HG02884 (cell line): ENCODE results near the gene PLD4.
"Not testable (repeated sequence)": the region's sequence is repeated elsewhere in the genome, so short reads cannot be mapped to it uniquely, and the experiment has no call there.

Experiments used
- ATAC-seq: cut with Tn5 transposase; IDR thresholded peaks from one replicate; pipeline ENCODE4 v1.9.1; 2021; ENCODE audit warnings: mild to moderate bottlenecking, moderate library complexity; ENCODE audit not compliant: unreplicated experiment

The PLD4 gene

GRCh38 chr14:104898195-104898558 lies 26.5 kb upstream of the PLD4 start:
- ATAC-seq = no peak

- no peak for ATAC-seq
These were observed 25.7 kb upstream of the PLD4 start for GRCh38 chr14:104898870-104899510.

GRCh38 chr14:104899781-104900180 lies 24.9 kb upstream of the PLD4 start:
- ATAC-seq = no peak

- ATAC-seq = no peak
These were observed 23.8 kb upstream of the PLD4 start for GRCh38 chr14:104900639-104901512.

GRCh38 chr14:104903990-104904389 lies 20.7 kb upstream of the PLD4 start:
- ATAC-seq = no peak

- not testable (repeated sequence) for ATAC-seq
These were observed 19.8 kb upstream of the PLD4 start for GRCh38 chr14:104904650-104905578.

GRCh38 chr14:104905579-104905933 lies 19.1 kb upstream of the PLD4 start:
- not testable (repeated sequence) for ATAC-seq

- ATAC-seq = no peak
These were observed 16.4 kb upstream of the PLD4 start for GRCh38 chr14:104908303-104908702.

- ATAC-seq = no peak
These were observed 12.6 kb upstream of the PLD4 start for GRCh38 chr14:104912053-104912452.

- no peak for ATAC-seq
These were observed 11.2 kb upstream of the PLD4 start for GRCh38 chr14:104913435-104913834.

- ATAC-seq = no peak
These were observed 7.6 kb upstream of the PLD4 start for GRCh38 chr14:104917116-104917515.

- ATAC-seq = no peak
These were observed 6.7 kb upstream of the PLD4 start for GRCh38 chr14:104917993-104918392.

- not testable (repeated sequence) for ATAC-seq
These were observed 5.3 kb upstream of the PLD4 start for GRCh38 chr14:104919152-104919992.

GRCh38 chr14:104919993-104920315 lies 4.7 kb upstream of the PLD4 start:
- ATAC-seq = no peak

GRCh38 chr14:104923640-104924420 lies 849 bp upstream of the PLD4 start:
- ATAC-seq = no peak

- no peak for ATAC-seq
These were observed 655 bp downstream of the PLD4 start for GRCh38 chr14:104925214-104925854.

- no peak for ATAC-seq
These were observed 1.4 kb downstream of the PLD4 start for GRCh38 chr14:104925855-104926609.

GRCh38 chr14:104926619-104927431 lies 2.1 kb downstream of the PLD4 start:
- ATAC-seq = peak; percentile 71
